ENCODE results near the gene HGS.
"Not testable (repeated sequence)": the region's sequence is repeated elsewhere in the genome, so short reads cannot be mapped to it uniquely, and the experiment has no call there.

The HGS gene

GRCh38 chr17:81656118-81656743, 27.6 kb upstream of the HGS start, which contains the start of gene PDE6G:
TSS of gene PDE6G (minus strand) at chr17:81656542. CDS start at chr17:81653305, 3,237 bp downstream.
- no peak for DNase-seq (ENCODE audit: low spot score)

- DNase-seq (ENCODE audit: low spot score) = no peak
Observed at GRCh38 chr17:81656835-81657234, 27.0 kb upstream of the HGS start.

GRCh38 chr17:81659038-81659437, 24.8 kb upstream of the HGS start:
- no peak for DNase-seq (ENCODE audit: low spot score)

GRCh38 chr17:81660441-81660840, 23.4 kb upstream of the HGS start:
- no peak for DNase-seq (ENCODE audit: low spot score)

GRCh38 chr17:81662002-81662401, 21.8 kb upstream of the HGS start:
- DNase-seq (ENCODE audit: low spot score) = no peak

- DNase-seq (ENCODE audit: low spot score) = no peak
Observed at GRCh38 chr17:81664051-81664470, 19.8 kb upstream of the HGS start.

GRCh38 chr17:81665205-81666091, 18.4 kb upstream of the HGS start:
- no peak for DNase-seq (ENCODE audit: low spot score)

GRCh38 chr17:81666092-81666341, 17.8 kb upstream of the HGS start:
- no peak for DNase-seq (ENCODE audit: low spot score)

GRCh38 chr17:81666342-81667191, 17.2 kb upstream of the HGS start, which contains the start of the genes CCDC137 and OXLD1:
TSS of gene CCDC137 (plus strand) at chr17:81666737. CDS start at chr17:81666767, 30 bp downstream.
TSS of gene OXLD1 (minus strand) at chr17:81666605. CDS start at chr17:81666577, 28 bp downstream.
- DNase-seq (ENCODE audit: low spot score) = peak; percentile 87

- no peak for DNase-seq (ENCODE audit: low spot score)
Observed at GRCh38 chr17:81667754-81668153, 16.1 kb upstream of the HGS start.

GRCh38 chr17:81672504-81672903, 11.3 kb upstream of the HGS start:
- no peak for DNase-seq (ENCODE audit: low spot score)

- DNase-seq (ENCODE audit: low spot score) = no peak
Observed at GRCh38 chr17:81672954-81673353, 10.9 kb upstream of the HGS start.

- DNase-seq (ENCODE audit: low spot score) = no peak
Observed at GRCh38 chr17:81673561-81674258, 10.1 kb upstream of the HGS start.

GRCh38 chr17:81675515-81676221, 8.1 kb upstream of the HGS start:
- not testable (repeated sequence) for DNase-seq (ENCODE audit: low spot score)

GRCh38 chr17:81676906-81677305, 6.9 kb upstream of the HGS start:
- no peak for DNase-seq (ENCODE audit: low spot score)

GRCh38 chr17:81680150-81680549, 3.7 kb upstream of the HGS start:
- no peak for DNase-seq (ENCODE audit: low spot score)

- DNase-seq (ENCODE audit: low spot score) = no peak
Observed at GRCh38 chr17:81681672-81682071, 2.1 kb upstream of the HGS start.

- no peak for DNase-seq (ENCODE audit: low spot score)
Observed at GRCh38 chr17:81682565-81683207, 1.1 kb upstream of the HGS start.

GRCh38 chr17:81683208-81683583, 615 bp upstream of the HGS start:
- no peak for DNase-seq (ENCODE audit: low spot score)

- no peak for DNase-seq (ENCODE audit: low spot score)
Observed at GRCh38 chr17:81684442-81684911, 666 bp downstream of the HGS start.

- peak; percentile 54 for DNase-seq (ENCODE audit: low spot score)
Observed at GRCh38 chr17:81685108-81685507, 1.3 kb downstream of the HGS start.
